A673 (cell line): ENCODE results near the gene TCF15. TPM values are rescaled to one million over a fixed set of nuclear protein-coding genes. Genes with fewer than 3 reads are reported as not detected.

Experiments
- BruUV-seq: library from RNA; stranded (reverse); fragments of 400-500 nt; replicated peaks from 2 replicates; lab custom pipeline; 2021; lab: Mats Ljungman, UMichigan
- CTCF ChIA-PET: fragments of 300-600 bp; sonication (Branson Sonifier 250); formaldehyde crosslinking; loops from one replicate; lab custom pipeline; 2022; ENCODE audit warnings: antibody characterized with exemption; lab: Charles Lee
- POLR2A ChIA-PET: fragments of 300-600 bp; sonication (Branson Sonifier 250); formaldehyde crosslinking; loops from one replicate; lab custom pipeline; 2022; ENCODE audit warnings: antibody characterized with exemption; ENCODE audit not compliant: low non-redundant PET; lab: Charles Lee
- DNase-seq: peaks from one replicate; pipeline ENCODE4 v3.0.0-alpha.2; 2015; ENCODE audit warnings: low spot score
- H3K27ac ChIP-seq: fragments of 200-600 bp; sonication (generic); 2 replicates; pipeline ENCODE4 v1.5.1; 2016; ENCODE audit warnings: mixed run types, low read depth, mild to moderate bottlenecking, mixed read lengths, antibody characterized with exemption, low read length; ENCODE audit not compliant: poor library complexity, severe bottlenecking
- H3K27me3 ChIP-seq: fragments of 200-600 bp; sonication (generic); replicated peaks from 2 replicates; pipeline ENCODE4 v1.6.1; 2017; ENCODE audit warnings: mixed run types, low read depth, mild to moderate bottlenecking, mixed read lengths, antibody characterized with exemption, low read length; ENCODE audit not compliant: insufficient read depth, poor library complexity
- H3K36me3 ChIP-seq: fragments of 200-600 bp; sonication (generic); 2 replicates; pipeline ENCODE4 v1.6.1; 2016; ENCODE audit warnings: mixed run types, mild to moderate bottlenecking, mixed read lengths, antibody characterized with exemption, low read length; ENCODE audit not compliant: insufficient read depth, poor library complexity, severe bottlenecking
- H3K4me1 ChIP-seq: fragments of 200-600 bp; sonication (generic); 2 replicates; pipeline ENCODE4 v1.6.1; 2017; ENCODE audit warnings: mixed run types, mild to moderate bottlenecking, mixed read lengths, antibody characterized with exemption, low read length; ENCODE audit not compliant: insufficient read depth, poor library complexity, severe bottlenecking
- H3K4me3 ChIP-seq: fragments of 200-600 bp; sonication (generic); 2 replicates; pipeline ENCODE4 v1.5.1; 2016; ENCODE audit warnings: low read depth, mixed run types, mild to moderate bottlenecking, mixed read lengths, low read length; ENCODE audit not compliant: poor library complexity, severe bottlenecking
- H3K9me3 ChIP-seq: fragments of 200-600 bp; sonication (generic); 2 replicates; pipeline ENCODE4 v1.6.1; 2016; ENCODE audit warnings: mixed run types, low read depth, mild to moderate bottlenecking, mixed read lengths, antibody characterized with exemption, low read length; ENCODE audit not compliant: poor library complexity, severe bottlenecking
- EZH2 ChIP-seq: fragments of 200-600 bp; sonication (generic); IDR thresholded peaks from 2 replicates; pipeline ENCODE4 v1.6.1; 2017; ENCODE audit warnings: borderline replicate concordance, low read depth, mild to moderate bottlenecking, mixed read lengths, antibody characterized with exemption, low read length; ENCODE audit not compliant: poor library complexity, severe bottlenecking
- intact Hi-C: fragments of 100-400 bp; cut with micrococcal nuclease; formaldehyde crosslinking; loops from one replicate; pipeline ENCODE4 v1.10.0; 2022; ENCODE audit not compliant: unreplicated experiment
- total RNA-seq: library from RNA; stranded (reverse); gene quantifications from 2 replicates; pipeline ENCODE4 v1.2.3, GENCODE V29; 2021
- TF ChIP-seq, protein P1 (sequence below): fragments of 300-800, 200-600 bp; sonication (generic); conservative IDR thresholded peaks from 2 replicates; pipeline ENCODE4 v1.5.1; 2017; ENCODE audit warnings: low read depth, mild to moderate bottlenecking, antibody characterized with exemption, low read length, moderate library complexity, mixed read lengths

TCF15 gene
- total RNA-seq, 1 experiment from 2014 or later, result 0.24 TPM

DNA sequence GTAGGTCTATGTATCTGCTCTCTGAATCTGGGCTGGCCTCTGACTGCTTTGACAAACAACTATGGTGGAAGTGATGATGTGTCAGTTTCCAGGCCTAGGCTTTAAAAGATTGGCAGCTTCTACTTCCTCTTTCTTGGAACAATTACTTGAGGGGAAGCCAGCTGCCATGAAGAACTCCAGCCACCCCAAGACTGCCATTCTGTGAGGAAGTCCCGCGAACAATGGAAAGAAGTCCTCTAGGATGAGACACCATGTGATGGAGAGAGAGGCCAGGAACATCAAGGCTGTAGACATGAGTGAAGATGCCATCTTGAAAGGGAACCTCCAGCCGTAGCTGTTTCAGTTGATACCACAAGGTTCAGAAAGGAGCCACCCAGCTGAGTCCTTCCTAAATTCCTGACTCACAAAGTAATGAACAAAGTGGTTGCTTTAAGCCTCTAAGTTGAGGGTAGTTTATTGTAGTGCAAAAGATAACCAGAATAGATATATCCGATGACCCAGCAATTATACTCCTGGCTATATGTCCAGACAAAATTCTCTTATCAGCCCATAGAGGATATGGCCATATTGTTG lies 15.3 kb upstream of the TCF15 start:
- no peak for TF ChIP-seq EZH2
- TF ChIP-seq, protein P1, sequence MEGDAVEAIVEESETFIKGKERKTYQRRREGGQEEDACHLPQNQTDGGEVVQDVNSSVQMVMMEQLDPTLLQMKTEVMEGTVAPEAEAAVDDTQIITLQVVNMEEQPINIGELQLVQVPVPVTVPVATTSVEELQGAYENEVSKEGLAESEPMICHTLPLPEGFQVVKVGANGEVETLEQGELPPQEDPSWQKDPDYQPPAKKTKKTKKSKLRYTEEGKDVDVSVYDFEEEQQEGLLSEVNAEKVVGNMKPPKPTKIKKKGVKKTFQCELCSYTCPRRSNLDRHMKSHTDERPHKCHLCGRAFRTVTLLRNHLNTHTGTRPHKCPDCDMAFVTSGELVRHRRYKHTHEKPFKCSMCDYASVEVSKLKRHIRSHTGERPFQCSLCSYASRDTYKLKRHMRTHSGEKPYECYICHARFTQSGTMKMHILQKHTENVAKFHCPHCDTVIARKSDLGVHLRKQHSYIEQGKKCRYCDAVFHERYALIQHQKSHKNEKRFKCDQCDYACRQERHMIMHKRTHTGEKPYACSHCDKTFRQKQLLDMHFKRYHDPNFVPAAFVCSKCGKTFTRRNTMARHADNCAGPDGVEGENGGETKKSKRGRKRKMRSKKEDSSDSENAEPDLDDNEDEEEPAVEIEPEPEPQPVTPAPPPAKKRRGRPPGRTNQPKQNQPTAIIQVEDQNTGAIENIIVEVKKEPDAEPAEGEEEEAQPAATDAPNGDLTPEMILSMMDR, result no peak
- ChIA-PET POLR2A (no interaction called here), CTCF (no interaction called here)
- Histone ChIP-seq H3K27me3 (no peaks in the 10 kb centered on the region), H3K4me1 (no peaks in the 10 kb centered on the region), H3K9me3 (no peaks in the 10 kb centered on the region), H3K36me3 (no peaks in the 10 kb centered on the region), H3K4me3 (no peak overlapping the region), H3K27ac (no peak overlapping the region)
- BruUV-seq, result no TSS peak
- no peak for DNase-seq
- intact Hi-C loops, result no loop called here

DNA sequence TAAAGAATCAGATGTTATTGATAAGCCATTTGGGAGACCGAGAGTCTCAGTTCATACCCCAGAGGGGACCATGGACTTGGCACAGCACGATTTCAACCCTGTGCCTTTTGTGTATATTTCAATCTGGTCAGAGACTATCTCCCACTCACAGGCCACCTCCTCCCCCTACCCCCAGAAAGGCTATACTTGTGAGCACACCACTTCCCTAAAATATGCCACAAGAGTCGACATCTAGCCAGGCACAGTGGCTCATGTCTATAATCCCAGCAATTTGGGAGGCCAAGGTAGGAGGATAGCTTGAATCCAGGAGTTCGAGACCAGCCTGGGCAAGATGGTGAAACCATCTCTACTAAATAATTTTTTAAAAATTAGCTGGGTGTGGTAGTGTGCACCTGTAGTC lies 13.6 kb upstream of the TCF15 start:
- no peaks in the 10 kb centered on the region for H3K36me3 ChIP-seq
- H3K9me3 ChIP-seq, result no peaks in the 10 kb centered on the region
- no peak for DNase-seq
- H3K27ac ChIP-seq, result no peak overlapping the region
- H3K4me3 ChIP-seq, result no peak overlapping the region
- no TSS peak for BruUV-seq
- CTCF ChIA-PET, result interaction anchor here (1.3 kb wide), 1 partner anchor 22 kb away, joined by 3 read pairs; no protein-coding TSS in a partner anchor
- H3K27me3 ChIP-seq, result no peaks in the 10 kb centered on the region
- no peaks in the 10 kb centered on the region for H3K4me1 ChIP-seq
- POLR2A ChIA-PET, result no interaction called here
- intact Hi-C loops, result no loop called here
- no peak for TF ChIP-seq EZH2
- TF ChIP-seq, protein P1, result no peak

DNA sequence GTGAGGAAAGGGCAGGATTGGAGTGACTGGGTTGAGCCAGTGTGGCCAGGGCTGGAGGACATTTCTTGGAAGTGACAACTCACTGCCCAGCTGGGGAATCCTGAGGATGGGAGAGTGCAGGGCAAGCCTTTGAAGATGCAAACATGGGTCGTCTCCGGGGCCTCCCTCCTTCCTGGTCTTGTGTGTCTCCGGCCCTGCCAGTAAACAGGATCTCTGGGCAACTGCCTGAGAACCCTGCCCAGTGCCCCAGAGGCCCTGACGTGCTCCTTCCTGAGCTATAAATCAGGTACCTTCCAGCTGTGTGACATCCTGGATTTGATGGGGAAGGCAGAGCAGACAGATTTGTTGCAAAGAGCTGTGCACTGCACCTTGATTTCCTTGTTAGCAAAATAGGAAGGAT lies 12.9 kb upstream of the TCF15 start:
- intact Hi-C loops, result no loop called here
- Histone ChIP-seq H3K27ac (no peak overlapping the region), H3K4me3 (no peak overlapping the region), H3K27me3 (peaks cover 3% of the 10 kb centered on the region), H3K36me3 (no peaks in the 10 kb centered on the region), H3K4me1 (no peaks in the 10 kb centered on the region), H3K9me3 (no peaks in the 10 kb centered on the region)
- CTCF ChIA-PET, result interaction anchor here (1.3 kb wide), 1 partner anchor 22 kb away, joined by 3 read pairs; no protein-coding TSS in a partner anchor
- TF ChIP-seq, protein P1, result no peak
- no peak for TF ChIP-seq EZH2
- no peak for DNase-seq
- BruUV-seq, result no TSS peak
- POLR2A ChIA-PET, result no interaction called here
